Motor neuron (in vitro differentiated cells): ENCODE measurements around the gene ABCD1. TPM values are rescaled to one million over a fixed set of nuclear protein-coding genes. Genes with fewer than 3 reads are reported as not detected.

ENCODE experiments used
- ATAC-seq, 8 experiments: fragments of 200-7000 bp; cut with Tn5 transposase; replicated peaks in 6 of 8; 2 replicates each; pipeline ENCODE4 v1.8.0; 2021; ENCODE audit warnings: mild to moderate bottlenecking in 8 of 8, moderate library complexity in 8 of 8
- H3K27ac ChIP-seq, 2 donors: fragments of 250-450 bp; sonication (Bioruptor Pico); 2 replicates each; pipeline ENCODE4 v1.9.0; 2021; ENCODE audit warnings: antibody characterized with exemption in 2 of 2, mild to moderate bottlenecking in 2 of 2, moderate library complexity in 1 of 2
- H3K4me1 ChIP-seq, 2 donors: fragments of 250-450 bp; sonication (Bioruptor Pico); replicated peaks in 1 of 2; 2 replicates each; pipeline ENCODE4 v1.6.1; 2021; ENCODE audit warnings: antibody characterized with exemption in 2 of 2, mild to moderate bottlenecking in 2 of 2, moderate library complexity in 1 of 2
- H3K4me3 ChIP-seq, 5 donors: fragments of 250-450 bp; sonication (Bioruptor Pico); 2 replicates each; pipeline ENCODE4 v1.9.0; 2021; ENCODE audit warnings: antibody characterized with exemption in 5 of 5, mild to moderate bottlenecking in 5 of 5, moderate library complexity in 4 of 5
- WGBS, 10 experiments: fragments of 450-650 bp; shearing (Covaris generic); methylation state at CpG; one replicate each; pipeline ENCODE4 v1.0.0; 2022; 5-methylcytosine and 5-hydroxymethylcytosine counted together
- in situ Hi-C, 9 experiments: fragments of 400-800 bp; cut with MboI; loops; one replicate each; pipeline ENCODE4 v1.15.0; 2021; ENCODE audit warnings: low sequenced_read_pairs in 9 of 9, low pct_unique_long_range_greater_than_20kb in 2 of 9; ENCODE audit not compliant: unreplicated experiment in 9 of 9
- total RNA-seq, 8 experiments: library from RNA; unstranded; fragments of 300-600 nt; gene quantifications; 2 replicates each; pipeline versions ENCODE4 v1.2.3 to v1.2.4, GENCODE V29; 2022

The ABCD1 gene
- total RNA-seq, 8 experiments from 2014 or later: 3.4 to 6.8 (median 3.6) TPM

DNA sequence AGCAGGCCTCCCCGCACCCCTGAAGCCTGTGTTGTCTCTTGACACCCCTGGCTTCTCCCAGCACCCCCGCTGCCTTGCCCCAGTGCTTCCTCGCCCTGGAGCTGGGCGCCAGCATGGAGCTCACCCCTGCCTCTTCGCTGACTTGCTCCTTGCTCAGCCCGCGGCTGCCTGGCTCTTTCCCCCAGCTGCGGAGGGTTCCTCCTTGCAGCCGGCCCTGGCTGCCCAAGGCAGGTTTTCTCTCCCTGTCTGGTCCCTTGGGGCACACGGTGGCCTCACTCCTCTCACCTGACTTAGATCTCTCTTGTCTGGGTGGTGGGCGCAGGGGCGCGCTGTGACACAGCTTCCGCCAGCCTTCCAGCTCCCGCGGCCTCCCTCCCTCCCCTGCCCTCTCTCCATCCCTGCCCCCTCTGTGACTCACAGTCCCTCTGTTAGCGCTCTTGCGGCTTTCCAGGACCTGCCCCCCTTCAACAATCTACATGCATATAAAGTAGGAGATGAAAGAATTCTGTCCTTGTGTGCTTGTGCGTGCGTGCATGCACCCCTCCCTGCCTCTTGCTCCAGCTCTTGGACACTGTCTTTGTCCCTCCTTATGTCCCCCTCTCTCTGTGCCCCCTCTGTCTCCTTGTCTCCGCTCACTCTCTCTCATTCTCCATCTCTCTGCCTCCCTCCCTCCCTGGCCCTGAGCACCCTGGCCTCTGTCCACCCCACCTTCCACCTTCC, 41.6 kb downstream of the ABCD1 start:
- WGBS, 10 experiments: 40% methylated on average over 1 of the region's 21 CpGs; no CpG with 5 or more reads in 9 of the 10 experiments
- H3K27ac ChIP-seq: peak overlapping the region; percentile 66 to 96
- in situ Hi-C loops: no loop called here

DNA sequence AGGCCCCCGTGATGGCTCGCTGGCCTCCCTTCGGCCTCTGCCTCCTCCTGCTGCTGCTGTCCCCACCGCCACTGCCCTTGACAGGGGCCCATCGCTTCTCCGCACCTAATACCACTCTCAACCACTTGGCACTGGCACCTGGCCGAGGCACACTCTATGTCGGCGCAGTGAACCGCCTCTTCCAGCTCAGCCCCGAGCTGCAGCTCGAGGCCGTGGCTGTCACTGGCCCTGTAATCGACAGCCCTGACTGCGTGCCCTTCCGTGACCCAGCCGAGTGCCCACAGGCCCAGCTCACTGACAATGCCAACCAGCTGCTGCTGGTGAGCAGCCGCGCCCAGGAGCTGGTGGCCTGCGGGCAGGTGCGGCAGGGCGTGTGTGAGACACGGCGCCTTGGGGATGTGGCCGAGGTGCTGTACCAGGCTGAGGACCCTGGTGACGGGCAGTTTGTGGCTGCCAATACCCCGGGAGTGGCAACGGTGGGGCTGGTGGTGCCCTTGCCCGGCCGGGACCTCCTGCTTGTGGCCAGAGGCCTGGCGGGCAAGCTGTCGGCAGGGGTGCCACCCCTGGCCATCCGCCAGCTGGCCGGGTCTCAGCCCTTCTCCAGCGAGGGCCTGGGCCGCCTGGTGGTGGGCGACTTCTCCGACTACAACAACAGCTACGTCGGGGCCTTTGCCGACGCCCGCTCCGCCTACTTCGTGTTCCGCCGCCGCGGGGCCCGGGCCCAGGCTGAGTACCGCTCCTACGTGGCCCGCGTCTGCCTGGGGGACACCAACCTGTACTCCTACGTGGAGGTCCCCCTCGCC, 42.4 kb downstream of the ABCD1 start:
- H3K27ac ChIP-seq: peak overlapping the region; percentile 66 to 96
- H3K4me1 ChIP-seq: peaks cover 30 to 34% of the 10 kb centered on the region in 2 donors
- no peak for ATAC-seq
- 77% methylated on average over 23 of the region's 56 CpGs; no CpG with 5 or more reads in 9 of the 10 experiments for WGBS, 10 experiments
- peak overlapping the region in 1 of 5 donors; percentile 10 for H3K4me3 ChIP-seq
- in situ Hi-C loops: no loop called here

More for the DNA sequence above, 41.6 kb downstream of the ABCD1 start:
- peaks cover 30 to 34% of the 10 kb centered on the region in 2 donors for H3K4me1 ChIP-seq
- ATAC-seq: peak; percentile 50 to 93 (median 88)
- peak overlapping the region in 4 of 5 donors; percentile 12 to 32 (median 23) for H3K4me3 ChIP-seq

DNA sequence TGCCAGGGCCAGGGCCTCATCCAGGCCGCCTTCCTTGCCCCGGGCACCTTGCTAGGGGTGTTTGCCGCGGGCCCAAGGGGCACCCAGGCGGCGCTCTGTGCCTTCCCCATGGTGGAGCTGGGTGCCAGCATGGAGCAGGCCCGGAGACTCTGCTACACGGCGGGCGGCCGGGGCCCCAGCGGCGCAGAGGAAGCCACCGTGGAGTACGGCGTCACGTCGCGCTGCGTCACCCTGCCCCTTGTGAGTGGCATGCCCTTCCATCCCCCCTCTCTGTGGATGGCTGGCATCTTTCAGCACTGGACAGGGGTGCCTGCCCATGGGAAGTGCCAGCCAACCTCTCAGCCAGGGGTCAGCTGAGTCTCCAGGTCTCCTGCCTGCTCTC, 43.0 kb downstream of the ABCD1 start:
- no peak for ATAC-seq
- Histone ChIP-seq H3K4me1 (peaks cover 30 to 34% of the 10 kb centered on the region in 2 donors), H3K27ac (no peak overlapping the region), H3K4me3 (no peak overlapping the region)
- in situ Hi-C loops: no loop called here
- WGBS, 10 experiments: no CpG with 5 or more reads among the region's 20 CpGs

DNA sequence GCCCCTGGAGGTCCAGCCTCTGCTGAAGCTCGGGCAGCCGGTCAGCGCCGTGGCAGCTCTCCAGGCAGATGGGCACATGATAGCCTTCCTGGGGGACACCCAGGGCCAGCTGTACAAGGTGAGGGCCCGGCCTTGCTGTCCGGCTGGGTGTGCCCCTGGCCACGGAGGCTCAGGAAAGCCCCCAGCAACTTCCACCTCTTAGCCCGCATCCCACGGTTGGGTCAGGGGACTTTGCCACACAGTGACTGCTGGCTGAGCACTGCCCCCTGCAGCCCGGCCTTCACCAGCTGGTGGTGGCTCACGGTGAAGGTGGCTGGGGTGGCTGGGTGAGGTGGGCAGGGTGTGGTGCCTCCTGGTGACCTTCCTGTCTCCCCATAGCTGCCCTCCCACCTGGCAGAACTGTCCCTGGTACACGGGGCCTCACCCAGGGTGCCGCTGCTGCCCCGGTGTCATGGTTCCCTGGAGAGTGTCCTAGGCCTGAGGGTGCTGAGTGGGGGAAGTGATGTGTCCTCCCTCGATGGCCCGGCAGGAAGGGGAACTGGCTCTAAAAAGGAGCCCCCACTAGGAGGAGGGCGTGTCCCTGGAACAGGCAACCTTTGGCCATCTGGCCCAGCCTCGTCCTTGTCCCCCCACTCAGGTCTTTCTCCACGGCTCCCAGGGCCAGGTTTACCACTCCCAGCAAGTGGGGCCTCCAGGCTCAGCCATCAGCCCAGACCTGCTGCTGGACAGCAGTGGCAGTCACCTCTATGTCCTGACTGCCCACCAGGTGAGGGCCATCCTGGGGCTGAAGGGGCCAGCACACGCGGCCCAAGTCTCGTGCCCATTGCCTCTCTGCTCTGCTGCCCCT, 43.9 kb downstream of the ABCD1 start:
- 0 to 71% methylated on average over 1 to 4 of the region's 22 CpGs; no CpG with 5 or more reads in 8 of the 10 experiments for WGBS, 10 experiments
- Histone ChIP-seq H3K27ac (no peak overlapping the region), H3K4me1 (peaks cover 30 to 34% of the 10 kb centered on the region in 2 donors), H3K4me3 (no peak overlapping the region)
- ATAC-seq: no peak
- in situ Hi-C loops: no loop called here

DNA sequence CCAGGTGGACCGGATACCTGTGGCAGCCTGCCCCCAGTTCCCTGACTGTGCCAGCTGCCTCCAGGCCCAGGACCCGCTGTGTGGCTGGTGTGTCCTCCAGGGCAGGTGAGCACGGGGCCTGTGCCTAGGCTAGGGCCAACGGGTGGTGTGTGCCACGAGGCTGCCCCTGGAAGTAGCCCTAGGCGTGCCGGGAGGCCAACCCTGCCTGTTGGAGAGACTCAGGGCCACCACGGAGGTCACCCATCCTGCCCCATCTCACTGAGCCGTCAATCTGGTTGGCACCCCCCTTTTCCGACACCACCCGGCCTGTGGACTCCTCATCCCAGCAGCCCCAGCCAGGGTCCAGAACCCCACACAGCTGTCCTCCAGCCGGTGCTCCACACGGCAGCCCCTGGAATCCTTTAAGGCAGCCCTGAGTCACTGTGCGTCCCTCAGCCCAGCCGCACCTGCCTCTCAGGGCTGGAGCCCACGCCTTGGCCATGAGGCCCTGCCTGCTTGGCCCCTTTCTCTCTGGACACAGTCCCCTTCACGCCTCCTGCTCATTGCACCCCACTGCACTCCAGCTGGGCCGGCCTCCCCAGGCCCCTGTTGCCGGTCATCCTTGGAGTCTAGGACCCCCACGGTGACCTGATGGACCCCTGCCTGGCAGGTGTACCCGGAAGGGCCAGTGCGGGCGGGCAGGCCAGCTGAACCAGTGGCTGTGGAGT, 44.7 kb downstream of the ABCD1 start:
- H3K4me3 ChIP-seq: no peak overlapping the region
- H3K4me1 ChIP-seq: peaks cover 27 to 30% of the 10 kb centered on the region in 2 donors
- no peak for ATAC-seq
- WGBS, 10 experiments: 63% methylated on average over 10 of the region's 23 CpGs; no CpG with 5 or more reads in 9 of the 10 experiments
- in situ Hi-C loops: no loop called here
- no peak overlapping the region for H3K27ac ChIP-seq

DNA sequence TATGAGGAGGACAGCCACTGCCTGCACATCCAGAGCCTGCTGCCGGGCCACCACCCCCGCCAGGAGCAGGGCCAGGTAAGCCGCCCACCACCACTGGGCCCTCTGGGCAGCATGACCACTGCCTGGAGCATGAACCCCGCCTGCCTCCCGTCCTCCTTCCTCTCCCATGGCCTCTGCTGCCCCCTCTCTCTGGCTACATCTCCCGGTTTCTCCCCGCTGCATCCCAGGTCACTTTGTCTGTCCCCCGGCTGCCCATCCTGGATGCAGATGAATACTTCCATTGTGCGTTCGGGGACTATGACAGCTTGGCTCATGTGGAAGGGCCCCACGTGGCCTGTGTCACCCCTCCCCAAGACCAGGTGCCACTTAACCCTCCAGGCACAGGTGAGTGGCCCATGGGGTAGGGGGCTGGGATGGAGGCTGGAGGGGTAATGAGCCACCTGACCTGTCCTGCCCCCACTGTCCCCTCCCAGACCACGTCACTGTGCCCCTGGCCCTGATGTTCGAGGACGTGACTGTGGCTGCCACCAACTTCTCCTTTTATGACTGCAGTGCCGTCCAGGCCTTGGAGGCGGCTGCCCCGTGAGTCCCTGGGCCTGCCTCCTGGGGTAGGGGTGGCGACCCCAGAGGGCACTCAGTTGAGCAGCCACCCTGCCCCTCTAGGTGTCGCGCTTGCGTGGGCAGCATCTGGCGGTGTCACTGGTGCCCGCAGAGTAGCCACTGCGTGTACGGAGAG, 45.4 kb downstream of the ABCD1 start:
- 61% methylated on average over 6 of the region's 25 CpGs; no CpG with 5 or more reads in 9 of the 10 experiments for whole genome bisulfite sequencing, 10 experiments
- no peak overlapping the region for H3K4me3 ChIP-seq
- ATAC-seq: no peak
- H3K27ac ChIP-seq: no peak overlapping the region
- H3K4me1 ChIP-seq: peaks cover 20 to 22% of the 10 kb centered on the region in 2 donors
- in situ Hi-C loops: no loop called here

DNA sequence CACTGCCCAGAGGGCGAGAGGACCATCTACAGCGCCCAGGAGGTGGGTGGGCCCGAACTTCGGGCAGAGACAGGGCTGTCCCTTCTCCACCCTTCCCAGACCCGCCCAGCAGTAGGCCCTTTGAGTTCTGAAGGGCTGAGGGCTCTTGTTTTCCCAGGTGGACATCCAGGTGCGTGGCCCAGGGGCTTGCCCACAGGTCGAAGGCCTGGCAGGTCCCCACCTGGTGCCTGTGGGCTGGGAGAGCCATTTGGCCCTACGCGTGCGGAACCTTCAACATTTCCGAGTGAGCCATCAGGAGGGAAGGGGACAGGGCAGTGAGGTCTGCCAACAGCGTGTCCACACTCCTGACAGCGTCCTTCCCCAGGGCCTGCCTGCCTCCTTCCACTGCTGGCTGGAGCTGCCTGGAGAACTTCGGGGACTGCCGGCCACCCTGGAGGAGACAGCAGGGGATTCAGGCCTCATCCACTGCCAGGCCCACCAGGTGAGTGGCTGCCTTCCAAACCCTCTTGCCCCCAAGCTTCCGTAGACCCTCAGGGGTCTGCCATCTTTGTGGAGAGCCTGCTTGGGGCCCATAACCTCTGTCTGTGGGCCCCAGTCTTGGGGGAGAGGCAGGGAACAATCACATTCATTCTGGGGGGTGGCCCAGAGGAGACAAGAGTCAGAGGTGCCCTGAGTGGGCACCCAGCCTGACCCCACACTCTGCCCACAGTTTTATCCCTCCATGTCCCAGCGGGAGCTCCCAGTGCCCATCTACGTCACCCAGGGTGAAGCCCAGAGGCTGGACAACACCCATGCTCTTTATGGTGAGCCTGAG, 46.2 kb downstream of the ABCD1 start:
- WGBS, 10 experiments: 17 to 20% methylated on average over 1 of the region's 18 CpGs; no CpG with 5 or more reads in 8 of the 10 experiments
- in situ Hi-C loops: no loop called here

DNA sequence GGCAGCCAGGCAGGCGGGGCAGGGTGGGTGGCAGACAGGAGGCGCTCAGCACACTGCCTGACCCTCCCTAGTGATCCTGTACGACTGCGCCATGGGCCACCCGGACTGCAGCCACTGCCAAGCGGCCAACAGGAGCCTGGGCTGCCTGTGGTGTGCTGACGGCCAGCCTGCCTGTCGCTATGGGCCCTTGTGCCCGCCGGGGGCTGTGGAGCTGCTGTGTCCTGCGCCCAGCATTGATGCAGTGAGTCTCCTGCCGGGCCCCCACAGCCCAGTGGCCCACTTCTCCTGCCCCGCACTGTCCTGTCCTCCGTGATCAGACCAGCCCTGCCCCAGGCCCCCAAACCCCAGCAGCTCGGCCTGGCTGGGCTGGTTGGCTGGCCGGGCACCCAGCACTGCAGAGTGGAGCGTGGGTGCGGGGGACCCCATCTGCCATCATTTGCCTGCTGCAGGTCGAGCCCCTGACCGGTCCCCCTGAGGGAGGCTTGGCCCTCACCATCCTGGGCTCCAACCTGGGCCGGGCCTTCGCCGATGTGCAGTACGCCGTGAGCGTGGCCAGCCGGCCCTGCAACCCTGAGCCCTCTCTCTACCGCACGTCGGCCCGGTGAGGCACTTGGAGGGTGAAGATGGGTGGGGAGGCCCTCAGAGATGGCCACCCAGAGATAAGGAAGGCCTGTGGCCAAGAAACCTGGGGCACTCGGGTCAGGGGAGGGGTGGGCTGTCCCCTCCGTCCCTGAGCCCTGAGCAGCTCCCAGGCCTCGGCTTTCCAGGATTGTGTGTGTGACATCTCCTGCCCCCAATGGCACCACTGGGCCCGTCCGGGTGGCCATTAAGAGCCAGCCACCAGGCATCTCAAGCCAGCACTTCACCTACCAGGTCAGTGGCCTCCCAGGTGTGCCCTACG, 47.0 kb downstream of the ABCD1 start:
- in situ Hi-C loops: no loop called here
- Histone ChIP-seq H3K27ac (no peak overlapping the region), H3K4me1 (peaks cover 6% of the 10 kb centered on the region in 2 donors), H3K4me3 (no peak overlapping the region)
- no CpG with 5 or more reads among the region's 37 CpGs for WGBS, 10 experiments
- ATAC-seq: no peak

More for the DNA sequence above, 46.2 kb downstream of the ABCD1 start:
- no peak for ATAC-seq
- Histone ChIP-seq H3K27ac (no peak overlapping the region), H3K4me3 (no peak overlapping the region), H3K4me1 (peaks cover 14 to 15% of the 10 kb centered on the region in 2 donors)

DNA sequence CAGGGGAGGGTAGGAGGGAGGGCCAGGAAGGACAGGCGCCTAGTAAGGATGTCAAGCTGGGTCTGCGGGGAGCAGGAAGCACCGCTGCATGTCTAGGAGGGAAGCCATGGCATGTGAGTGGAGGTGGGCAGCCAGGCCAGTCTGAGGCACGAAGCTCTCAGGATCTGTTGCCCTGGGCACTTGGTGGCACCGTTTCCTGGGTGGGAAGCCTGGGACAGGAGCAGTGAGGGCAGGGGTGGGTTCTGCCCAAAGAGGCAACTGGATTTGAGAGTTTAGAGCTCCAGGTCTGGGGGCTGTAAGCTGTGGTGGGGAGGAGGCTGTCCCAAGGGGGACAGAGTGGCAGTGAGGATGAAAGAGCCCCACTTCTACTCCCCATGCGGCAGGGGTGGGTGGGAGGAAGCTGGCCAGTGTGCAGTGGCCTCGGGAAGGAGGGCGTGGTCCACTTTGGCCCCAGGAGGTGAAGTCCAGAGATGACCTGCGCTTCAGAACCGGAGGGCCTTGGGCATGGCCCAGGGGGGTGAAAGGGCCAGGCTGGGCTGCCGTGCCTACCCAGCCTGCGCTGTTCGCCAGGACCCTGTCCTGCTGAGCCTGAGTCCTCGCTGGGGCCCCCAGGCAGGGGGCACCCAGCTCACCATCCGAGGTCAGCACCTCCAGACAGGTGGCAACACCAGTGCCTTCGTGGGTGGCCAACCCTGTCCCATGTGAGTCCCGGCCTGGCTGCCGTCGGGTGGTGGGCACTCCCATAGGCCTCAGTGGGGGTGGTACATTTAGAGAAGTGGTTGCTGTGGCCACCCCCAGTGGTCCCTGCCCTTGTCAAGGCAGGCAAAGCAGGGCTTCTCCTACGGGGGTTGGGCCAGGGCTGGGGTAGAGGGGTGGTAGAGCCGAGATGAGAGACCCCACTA, 47.9 kb downstream of the ABCD1 start:
- in situ Hi-C loops: no loop called here
- Histone ChIP-seq H3K4me1 (peaks cover 0 to 2% of the 10 kb centered on the region in 2 donors), H3K27ac (no peak overlapping the region), H3K4me3 (no peak overlapping the region)
- ATAC-seq: no peak
- 40 to 100% methylated on average over 2 of the region's 21 CpGs; no CpG with 5 or more reads in 8 of the 10 experiments for WGBS, 10 experiments

DNA sequence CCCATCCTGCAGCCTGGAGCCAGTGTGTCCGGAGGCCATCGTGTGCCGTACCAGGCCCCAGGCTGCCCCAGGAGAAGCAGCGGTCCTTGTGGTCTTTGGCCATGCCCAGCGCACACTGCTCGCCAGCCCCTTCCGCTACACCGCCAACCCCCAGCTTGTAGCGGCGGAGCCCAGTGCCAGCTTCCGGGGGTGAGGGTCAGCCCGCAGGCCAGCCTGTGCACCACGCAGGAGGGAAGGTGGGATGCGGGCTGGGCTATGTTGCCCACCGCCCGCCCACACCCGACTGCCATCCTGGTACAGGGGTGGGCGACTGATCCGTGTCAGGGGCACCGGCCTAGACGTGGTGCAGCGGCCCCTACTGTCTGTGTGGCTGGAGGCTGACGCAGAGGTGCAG, 48.6 kb downstream of the ABCD1 start:
- peaks cover 0 to 2% of the 10 kb centered on the region in 2 donors for H3K4me1 ChIP-seq
- 27% methylated on average over 2 of the region's 23 CpGs; no CpG with 5 or more reads in 9 of the 10 experiments for WGBS, 10 experiments
- no peak overlapping the region for H3K4me3 ChIP-seq
- no peak for ATAC-seq
- no peak overlapping the region for H3K27ac ChIP-seq
- in situ Hi-C loops: no loop called here
